Upper lobe of left lung (tissue), 6 donors: ENCODE data around the gene ADGB. TPM values are rescaled to one million over a fixed set of nuclear protein-coding genes. Genes with fewer than 3 reads are reported as not detected.

Source experiments
- ATAC-seq, 2 donors: fragments of 200-7000 bp; cut with Tn5 transposase; one replicate each; pipeline ENCODE4 v1.9.1; 2022; ENCODE audit warnings: mild to moderate bottlenecking in 2 of 2, moderate library complexity in 2 of 2; ENCODE audit not compliant: low FRiP score in 2 of 2
- DNase-seq, 2 donors: peaks; one replicate each; pipeline ENCODE4 v3.0.0-alpha.2; 2019 to 2020
- H3K27ac ChIP-seq, 4 donors: fragments of 200-600 bp; sonication (generic); one replicate each; pipeline ENCODE4 v1.5.1; 2016 to 2019
- H3K27me3 ChIP-seq, 4 donors: fragments of 200-600 bp; sonication (generic); one replicate each; pipeline ENCODE4 v1.5.1; 2017 to 2019
- H3K36me3 ChIP-seq, 4 donors: fragments of 200-600 bp; sonication (generic); one replicate each; pipeline ENCODE4 v1.5.1; 2016 to 2019
- H3K4me1 ChIP-seq, 4 donors: fragments of 200-600 bp; sonication (generic); one replicate each; pipeline ENCODE4 v1.5.1; 2018 to 2019
- H3K4me3 ChIP-seq, 4 donors: fragments of 200-600 bp; sonication (generic); one replicate each; pipeline ENCODE4 v1.5.1; 2017 to 2019; ENCODE audit warnings: mild to moderate bottlenecking in 2 of 4, moderate library complexity in 1 of 4
- H3K9me3 ChIP-seq, 4 donors: fragments of 200-600 bp; sonication (generic); one replicate each; pipeline ENCODE4 v1.5.1; 2018 to 2019
- EP300 ChIP-seq, 4 donors: sonication (generic); formaldehyde crosslinking; IDR thresholded peaks; one replicate each; pipeline ENCODE4 v1.5.1; 2017; ENCODE audit warnings: antibody characterized with exemption in 4 of 4, control low read depth in 2 of 4
- POLR2A ChIP-seq, 4 donors: fragments of 450-650 bp; IDR thresholded peaks; one replicate each; pipeline ENCODE4 v1.5.1; 2016 to 2017; ENCODE audit warnings: antibody characterized with exemption in 4 of 4, mild to moderate bottlenecking in 2 of 4
- POLR2AphosphoS5 ChIP-seq, 2 donors: sonication (generic); formaldehyde crosslinking; IDR thresholded peaks; one replicate each; pipeline ENCODE4 v1.5.1; 2017; ENCODE audit warnings: antibody characterized with exemption in 2 of 2
- WGBS, 2 donors: methylation state at CpG; one replicate each; pipeline ENCODE4 v1.1.5; 2017 to 2018; 5-methylcytosine and 5-hydroxymethylcytosine counted together
- total RNA-seq, 6 donors: library from RNA; depleted of rRNA in 4 of 6; stranded (reverse); fragments of >200 nt in 4 of 6; gene quantifications; one replicate each; pipeline versions ENCODE4 v1.1.0 to v1.2.1, GENCODE V29; 2016 to 2021
- TF ChIP-seq, protein P1 (sequence below), 6 experiments: fragments of 450-650 bp in 4 of 6; fragments of 200-600 bp in 2 of 6; sonication (generic) in 2 of 6; IDR thresholded peaks; one replicate each; pipeline ENCODE4 v1.5.1; 2016 to 2019; ENCODE audit warnings: antibody characterized with exemption in 6 of 6
- donor health status: DM: no; HTN: no; CAD: no; lungs with moderate emphysema.
- donor health status: DM: no; HTN: yes; CAD: no; lungs with severe emphysema.

ADGB gene
- total RNA-seq, 6 donors from 2014 or later: 0.31 to 34.6 (median 6.2) TPM

GRCh38 chr6:146650799-146651481 lies 52.2 kb downstream of the ADGB start:
- no peaks in the 10 kb centered on the region for H3K4me1 ChIP-seq
- no peaks in the 10 kb centered on the region for H3K27me3 ChIP-seq
- no peaks in the 10 kb centered on the region for H3K9me3 ChIP-seq
- no peak for DNase-seq
- H3K4me3 ChIP-seq: no peak overlapping the region
- TF ChIP-seq POLR2A (IDR thresholded peaks at IDR 0.05): no peak
- TF ChIP-seq EP300 (IDR thresholded peaks at IDR 0.05): no peak
- TF ChIP-seq POLR2AphosphoS5 (IDR thresholded peaks at IDR 0.05): no peak
- TF ChIP-seq, protein P1, sequence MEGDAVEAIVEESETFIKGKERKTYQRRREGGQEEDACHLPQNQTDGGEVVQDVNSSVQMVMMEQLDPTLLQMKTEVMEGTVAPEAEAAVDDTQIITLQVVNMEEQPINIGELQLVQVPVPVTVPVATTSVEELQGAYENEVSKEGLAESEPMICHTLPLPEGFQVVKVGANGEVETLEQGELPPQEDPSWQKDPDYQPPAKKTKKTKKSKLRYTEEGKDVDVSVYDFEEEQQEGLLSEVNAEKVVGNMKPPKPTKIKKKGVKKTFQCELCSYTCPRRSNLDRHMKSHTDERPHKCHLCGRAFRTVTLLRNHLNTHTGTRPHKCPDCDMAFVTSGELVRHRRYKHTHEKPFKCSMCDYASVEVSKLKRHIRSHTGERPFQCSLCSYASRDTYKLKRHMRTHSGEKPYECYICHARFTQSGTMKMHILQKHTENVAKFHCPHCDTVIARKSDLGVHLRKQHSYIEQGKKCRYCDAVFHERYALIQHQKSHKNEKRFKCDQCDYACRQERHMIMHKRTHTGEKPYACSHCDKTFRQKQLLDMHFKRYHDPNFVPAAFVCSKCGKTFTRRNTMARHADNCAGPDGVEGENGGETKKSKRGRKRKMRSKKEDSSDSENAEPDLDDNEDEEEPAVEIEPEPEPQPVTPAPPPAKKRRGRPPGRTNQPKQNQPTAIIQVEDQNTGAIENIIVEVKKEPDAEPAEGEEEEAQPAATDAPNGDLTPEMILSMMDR (IDR thresholded peaks at IDR 0.05): no peak
- no peak for ATAC-seq
- H3K36me3 ChIP-seq: no peaks in the 10 kb centered on the region
- H3K27ac ChIP-seq: no peak overlapping the region
- 79 to 87% methylated on average over 8 of the region's 8 CpGs for WGBS, 2 donors

- no peak for DNase-seq
- H3K27me3 ChIP-seq: no peaks in the 10 kb centered on the region
- no peak for ATAC-seq
- no peak overlapping the region for H3K27ac ChIP-seq
- no peaks in the 10 kb centered on the region for H3K9me3 ChIP-seq
- H3K4me3 ChIP-seq: no peak overlapping the region
- H3K4me1 ChIP-seq: no peaks in the 10 kb centered on the region
- TF ChIP-seq, protein P1 (IDR thresholded peaks at IDR 0.05): no peak
- TF ChIP-seq EP300 (IDR thresholded peaks at IDR 0.05) (no peak), POLR2AphosphoS5 (IDR thresholded peaks at IDR 0.05) (no peak)
- no peaks in the 10 kb centered on the region for H3K36me3 ChIP-seq
- WGBS, 2 donors: 89 to 91% methylated on average over 4 of the region's 4 CpGs
Observed at GRCh38 chr6:146651482-146651863, 52.7 kb downstream of the ADGB start.

DNA sequence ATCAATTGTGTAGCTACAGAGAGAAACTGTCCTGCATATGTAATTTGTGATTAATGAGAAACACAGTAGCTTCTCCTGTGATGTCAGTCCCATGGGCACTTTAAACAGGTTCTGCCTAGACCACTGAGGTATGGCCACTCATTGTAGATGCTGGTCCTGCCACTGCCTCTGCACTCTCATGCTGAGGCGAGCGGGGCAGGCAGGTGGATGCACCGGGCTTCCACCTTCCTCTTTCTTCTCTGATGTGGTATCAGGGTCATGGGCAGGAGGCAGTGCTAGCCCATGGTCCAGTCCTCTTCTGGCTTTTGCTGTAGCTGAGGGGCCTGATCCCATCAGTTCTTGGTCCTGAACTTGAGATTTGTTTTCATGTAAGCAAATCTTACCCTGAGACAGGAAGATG lies 58.7 kb downstream of the ADGB start:
- Histone ChIP-seq H3K36me3 (no peaks in the 10 kb centered on the region), H3K27me3 (no peaks in the 10 kb centered on the region), H3K27ac (no peak overlapping the region), H3K4me1 (no peaks in the 10 kb centered on the region), H3K9me3 (no peaks in the 10 kb centered on the region), H3K4me3 (no peak overlapping the region)
- WGBS, 2 donors: 97% methylated on average over 3 of the region's 3 CpGs; no CpG with 5 or more reads in 1 of the 2 donors
- TF ChIP-seq, protein P1 (IDR thresholded peaks at IDR 0.05): no peak
- TF ChIP-seq POLR2A (IDR thresholded peaks at IDR 0.05): no peak
- TF ChIP-seq POLR2AphosphoS5 (IDR thresholded peaks at IDR 0.05): no peak
- no peak for TF ChIP-seq EP300 (IDR thresholded peaks at IDR 0.05)
- peak in 1 of 2 donors; percentile 40 for ATAC-seq
- DNase-seq: peak in 1 of 2 donors; percentile 3

- no peaks in the 10 kb centered on the region for H3K4me1 ChIP-seq
- no peak overlapping the region for H3K27ac ChIP-seq
- no peak for ATAC-seq
- TF ChIP-seq, protein P1 (IDR thresholded peaks at IDR 0.05): no peak
- TF ChIP-seq POLR2AphosphoS5 (IDR thresholded peaks at IDR 0.05) (no peak), EP300 (IDR thresholded peaks at IDR 0.05) (no peak), POLR2A (IDR thresholded peaks at IDR 0.05) (no peak)
- no peaks in the 10 kb centered on the region for H3K27me3 ChIP-seq
- H3K9me3 ChIP-seq: no peaks in the 10 kb centered on the region
- H3K4me3 ChIP-seq: no peak overlapping the region
- DNase-seq: no peak
- WGBS, 2 donors: 45 to 62% methylated on average over 3 of the region's 3 CpGs
- no peaks in the 10 kb centered on the region for H3K36me3 ChIP-seq
Observed at GRCh38 chr6:146664871-146665360, 66.1 kb downstream of the ADGB start.

- H3K4me3 ChIP-seq: no peak overlapping the region
- no peaks in the 10 kb centered on the region for H3K9me3 ChIP-seq
- no peak overlapping the region for H3K27ac ChIP-seq
- H3K36me3 ChIP-seq: no peaks in the 10 kb centered on the region
- no peak for ATAC-seq
- TF ChIP-seq, protein P1 (IDR thresholded peaks at IDR 0.05): no peak
- TF ChIP-seq POLR2AphosphoS5 (IDR thresholded peaks at IDR 0.05) (no peak), POLR2A (IDR thresholded peaks at IDR 0.05) (no peak), EP300 (IDR thresholded peaks at IDR 0.05) (no peak)
- WGBS, 2 donors: 29 to 46% methylated on average over 2 of the region's 2 CpGs
- no peaks in the 10 kb centered on the region for H3K27me3 ChIP-seq
- H3K4me1 ChIP-seq: no peaks in the 10 kb centered on the region
- no peak for DNase-seq
Observed at GRCh38 chr6:146666909-146667308, 68.1 kb downstream of the ADGB start.
